Measurements from ENCODE around the gene COL4A3. TPM values are rescaled to one million over a fixed set of nuclear protein-coding genes. Genes with fewer than 3 reads are reported as not detected.

The COL4A3 gene
- total and polyA plus RNA-seq, 2 experiments from 2014 or later: 0.11 to 0.70 TPM

GRCh38 chr2:227337442-227337841 lies 173.0 kb downstream of the COL4A3 start:
- no peak for DNase-seq
- 97% methylated on average over 2 of the region's 2 CpGs for WGBS, 2 experiments (ENCODE audit: low coverage in 1 of 2, low lambda C conversion rate in 2 of 2, missing lambda C conversion rate in 2 of 2)
- Histone ChIP-seq H2AFZ (no peak overlapping the region), H3K4me3 (no peak overlapping the region), H3K4me1 (ENCODE audit: insufficient read depth) (no peaks in the 10 kb centered on the region), H3K4me2 (ENCODE audit: unreplicated experiment) (no peak overlapping the region), H3K9me2 (ENCODE audit: insufficient read depth) (no peaks in the 10 kb centered on the region), H3K9ac (no peak overlapping the region), H3K9me3 (ENCODE audit: low read depth) (no peaks in the 10 kb centered on the region), H4K20me1 (ENCODE audit: insufficient read depth) (no peaks in the 10 kb centered on the region), H3K79me2 (ENCODE audit: insufficient read depth) (peaks cover 78% of the 10 kb centered on the region), H3F3A (ENCODE audit: insufficient read depth) (peaks cover 8% of the 10 kb centered on the region; the same call in 1 of the 2 replicates), H3K27ac (no peak overlapping the region), H3K36me3 (ENCODE audit: low read depth) (peaks cover 84% of the 10 kb centered on the region), H3K27me3 (replicated peaks; ENCODE audit: insufficient read depth) (no peaks in the 10 kb centered on the region)
- TF ChIP-seq EZH2phosphoT487 (IDR thresholded peaks at IDR 0.05; ENCODE audit: insufficient read depth, low read depth): no peak
- TF ChIP-seq EZH2 (IDR thresholded peaks at IDR 0.05; ENCODE audit: insufficient read depth, poor library complexity, severe bottlenecking): no peak
- in situ Hi-C loops (cut with MboI): no loop called here

GRCh38 chr2:227339098-227339599 lies 174.7 kb downstream of the COL4A3 start:
- no peak overlapping the region for H3K9ac ChIP-seq
- no peak for DNase-seq
- H4K20me1 ChIP-seq (ENCODE audit: insufficient read depth): no peaks in the 10 kb centered on the region
- WGBS, 2 experiments (ENCODE audit: low coverage in 1 of 2, low lambda C conversion rate in 2 of 2, missing lambda C conversion rate in 2 of 2): 98 to 100% methylated on average over 2 of the region's 2 CpGs
- H2AFZ ChIP-seq: no peak overlapping the region
- H3K36me3 ChIP-seq (ENCODE audit: low read depth): peaks cover 83% of the 10 kb centered on the region
- no peak for TF ChIP-seq EZH2phosphoT487 (IDR thresholded peaks at IDR 0.05; ENCODE audit: insufficient read depth, low read depth)
- no peak for TF ChIP-seq EZH2 (IDR thresholded peaks at IDR 0.05; ENCODE audit: insufficient read depth, poor library complexity, severe bottlenecking)
- H3K4me2 ChIP-seq (ENCODE audit: unreplicated experiment): no peak overlapping the region
- H3F3A ChIP-seq (ENCODE audit: insufficient read depth): peaks cover 22% of the 10 kb centered on the region; the same call in 1 of the 2 replicates
- H3K27ac ChIP-seq: no peak overlapping the region
- in situ Hi-C loops (cut with MboI): no loop called here
- no peaks in the 10 kb centered on the region for H3K9me3 ChIP-seq (ENCODE audit: low read depth)
- H3K27me3 ChIP-seq (replicated peaks; ENCODE audit: insufficient read depth): no peaks in the 10 kb centered on the region
- no peaks in the 10 kb centered on the region for H3K4me1 ChIP-seq (ENCODE audit: insufficient read depth)
- no peaks in the 10 kb centered on the region for H3K9me2 ChIP-seq (ENCODE audit: insufficient read depth)
- peaks cover 66% of the 10 kb centered on the region for H3K79me2 ChIP-seq (ENCODE audit: insufficient read depth)
- H3K4me3 ChIP-seq: no peak overlapping the region

GRCh38 chr2:227340106-227340505 lies 175.7 kb downstream of the COL4A3 start:
- peaks cover 84% of the 10 kb centered on the region for H3K36me3 ChIP-seq (ENCODE audit: low read depth)
- H3K4me2 ChIP-seq (ENCODE audit: unreplicated experiment): no peak overlapping the region
- no peaks in the 10 kb centered on the region for H4K20me1 ChIP-seq (ENCODE audit: insufficient read depth)
- no peak overlapping the region for H2AFZ ChIP-seq
- no peaks in the 10 kb centered on the region for H3K4me1 ChIP-seq (ENCODE audit: insufficient read depth)
- H3K9ac ChIP-seq: no peak overlapping the region
- no peak for DNase-seq
- H3K9me3 ChIP-seq (ENCODE audit: low read depth): no peaks in the 10 kb centered on the region
- H3K27me3 ChIP-seq (replicated peaks; ENCODE audit: insufficient read depth): no peaks in the 10 kb centered on the region
- peaks cover 57% of the 10 kb centered on the region for H3K79me2 ChIP-seq (ENCODE audit: insufficient read depth)
- H3K9me2 ChIP-seq (ENCODE audit: insufficient read depth): no peaks in the 10 kb centered on the region
- H3K27ac ChIP-seq: no peak overlapping the region
- 80 to 81% methylated on average over 6 of the region's 6 CpGs for WGBS, 2 experiments (ENCODE audit: low coverage in 1 of 2, low lambda C conversion rate in 2 of 2, missing lambda C conversion rate in 2 of 2)
- H3K4me3 ChIP-seq: no peak overlapping the region
- in situ Hi-C loops (cut with MboI): no loop called here
- TF ChIP-seq EZH2 (IDR thresholded peaks at IDR 0.05; ENCODE audit: insufficient read depth, poor library complexity, severe bottlenecking) (no peak), EZH2phosphoT487 (IDR thresholded peaks at IDR 0.05; ENCODE audit: insufficient read depth, low read depth) (no peak)
- peaks cover 22% of the 10 kb centered on the region; the same call in 1 of the 2 replicates for H3F3A ChIP-seq (ENCODE audit: insufficient read depth)

GRCh38 chr2:227341553-227341952 lies 177.1 kb downstream of the COL4A3 start:
- WGBS, 2 experiments (ENCODE audit: low coverage in 1 of 2, low lambda C conversion rate in 2 of 2, missing lambda C conversion rate in 2 of 2): 78% methylated on average over 2 of the region's 2 CpGs

More at GRCh38 chr2:227341553-227341952, 177.1 kb downstream of the COL4A3 start:
- H3K4me3 ChIP-seq: no peak overlapping the region
- DNase-seq: no peak
- no peak overlapping the region for H3K4me2 ChIP-seq (ENCODE audit: unreplicated experiment)
- H3K9me2 ChIP-seq (ENCODE audit: insufficient read depth): no peaks in the 10 kb centered on the region
- H3K27ac ChIP-seq: no peak overlapping the region
- no peak overlapping the region for H2AFZ ChIP-seq
- H3K79me2 ChIP-seq (ENCODE audit: insufficient read depth): peaks cover 54% of the 10 kb centered on the region
- H4K20me1 ChIP-seq (ENCODE audit: insufficient read depth): no peaks in the 10 kb centered on the region
- no peaks in the 10 kb centered on the region for H3K9me3 ChIP-seq (ENCODE audit: low read depth)
- TF ChIP-seq EZH2phosphoT487 (IDR thresholded peaks at IDR 0.05; ENCODE audit: insufficient read depth, low read depth) (no peak), EZH2 (IDR thresholded peaks at IDR 0.05; ENCODE audit: insufficient read depth, poor library complexity, severe bottlenecking) (no peak)
- H3K9ac ChIP-seq: no peak overlapping the region
- H3K36me3 ChIP-seq (ENCODE audit: low read depth): peaks cover 82% of the 10 kb centered on the region
- H3K27me3 ChIP-seq (replicated peaks; ENCODE audit: insufficient read depth): no peaks in the 10 kb centered on the region
- H3K4me1 ChIP-seq (ENCODE audit: insufficient read depth): no peaks in the 10 kb centered on the region
- peaks cover 29% of the 10 kb centered on the region; the same call in 1 of the 2 replicates for H3F3A ChIP-seq (ENCODE audit: insufficient read depth)
- in situ Hi-C loops (cut with MboI): no loop called here
